OCI-LY3 (cell line): Measurements from ENCODE around the gene SWAP70.

Source experiments
- CTCF ChIP-seq: fragments of 200-600, 300-600 bp; sonication (generic); IDR thresholded peaks from 2 replicates; pipeline ENCODE4 v1.5.1; 2014; ENCODE audit warnings: antibody characterized with exemption, low read length, low read depth
- EZH2phosphoT487 ChIP-seq: fragments of 200-600 bp; shearing (Covaris generic); IDR thresholded peaks from 2 replicates; pipeline ENCODE4 v1.6.1; 2018; ENCODE audit warnings: antibody characterized with exemption, mixed run types, low read depth

- TF ChIP-seq CTCF (no peak), EZH2phosphoT487 (no peak)
Observed at GRCh38 chr11:9799886-9800285, 136.0 kb downstream of the SWAP70 start.
